GM21737 (cell line): ENCODE measurements around the gene USP9X.
"Not testable (repeated sequence)": the region's sequence is repeated elsewhere in the genome, so short reads cannot be mapped to it uniquely, and the experiment has no call there.

Source experiments
- ATAC-seq: cut with Tn5 transposase; IDR thresholded peaks from one replicate; pipeline ENCODE4 v1.9.1; 2021; ENCODE audit warnings: mild to moderate bottlenecking, moderate library complexity; ENCODE audit not compliant: unreplicated experiment

The USP9X gene

DNA sequence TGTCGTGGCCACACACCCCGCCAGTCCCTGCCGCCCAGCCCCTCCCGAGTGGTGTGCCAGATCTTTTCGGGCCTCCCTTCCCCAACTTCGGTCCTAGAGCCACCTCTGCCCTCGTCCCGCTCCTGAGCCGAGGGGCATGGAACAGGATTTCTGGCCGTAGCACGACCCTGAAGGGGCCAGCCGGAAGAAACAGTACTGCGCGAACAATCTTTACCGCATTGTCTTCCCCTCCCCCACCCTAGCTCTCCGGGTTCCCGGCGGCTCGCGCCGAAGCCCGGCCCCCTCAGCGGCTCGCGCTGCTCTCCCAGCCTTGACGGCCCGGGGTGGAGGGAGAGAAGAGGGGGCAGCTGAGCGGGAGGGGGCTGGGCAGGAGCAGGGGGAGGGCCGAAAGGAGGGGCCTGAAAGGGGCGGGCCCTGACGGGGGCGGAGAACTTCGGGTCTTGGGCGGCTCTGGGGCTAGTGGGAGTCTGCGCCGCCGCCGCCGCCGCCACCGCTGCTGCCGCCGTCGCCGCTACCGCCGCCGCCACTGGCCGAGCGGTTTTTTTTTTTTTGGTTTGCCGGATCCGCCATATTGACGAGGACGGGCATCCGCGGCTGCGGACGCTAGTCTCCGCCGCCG, at the start of gene USP9X:
Gene USP9X, plus strand, starts transcription at position 553 of the 619 bp plus-strand sequence. CDS start 38,184 bp downstream, outside the sequence.
- peak; percentile 55 for ATAC-seq

GRCh38 chrX:41035582-41035981, 49.7 kb upstream of the USP9X start:
- ATAC-seq = no peak

- no peak for ATAC-seq
These were observed 48.4 kb upstream of the USP9X start for GRCh38 chrX:41036668-41037326.

- ATAC-seq = no peak
These were observed 42.0 kb upstream of the USP9X start for GRCh38 chrX:41043196-41043595.

DNA sequence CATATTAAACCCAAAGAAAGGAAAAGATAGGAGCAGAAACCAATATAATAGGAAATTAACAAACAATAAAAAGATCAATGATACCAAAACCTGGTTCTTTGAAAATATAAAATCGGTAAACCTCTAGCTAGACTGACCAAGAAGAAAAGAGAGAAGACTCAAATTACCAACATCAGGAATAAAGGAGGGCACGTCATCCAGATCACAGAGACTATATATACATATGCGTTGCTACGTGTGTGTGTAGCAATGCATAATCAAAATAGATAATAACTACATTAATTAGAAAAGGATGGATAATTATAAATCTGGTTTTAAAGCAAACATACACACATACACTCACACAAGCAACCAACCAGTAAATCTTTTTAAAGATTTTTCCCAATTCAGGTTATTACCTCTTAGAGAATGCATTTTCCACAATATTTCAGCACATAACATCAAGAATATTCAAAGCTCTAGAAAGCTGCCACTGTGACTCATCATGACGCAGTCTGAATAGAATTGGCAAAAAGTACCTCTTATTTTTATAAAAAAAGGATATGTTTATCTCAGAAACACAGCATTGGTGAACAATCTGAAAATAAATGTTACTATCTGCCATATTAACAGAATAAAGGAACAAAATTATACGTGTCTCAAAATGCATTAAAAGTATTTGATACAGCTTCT, 41.4 kb upstream of the USP9X start:
- ATAC-seq = no peak

- no peak for ATAC-seq
These were observed 39.2 kb upstream of the USP9X start for GRCh38 chrX:41045960-41046567.

DNA sequence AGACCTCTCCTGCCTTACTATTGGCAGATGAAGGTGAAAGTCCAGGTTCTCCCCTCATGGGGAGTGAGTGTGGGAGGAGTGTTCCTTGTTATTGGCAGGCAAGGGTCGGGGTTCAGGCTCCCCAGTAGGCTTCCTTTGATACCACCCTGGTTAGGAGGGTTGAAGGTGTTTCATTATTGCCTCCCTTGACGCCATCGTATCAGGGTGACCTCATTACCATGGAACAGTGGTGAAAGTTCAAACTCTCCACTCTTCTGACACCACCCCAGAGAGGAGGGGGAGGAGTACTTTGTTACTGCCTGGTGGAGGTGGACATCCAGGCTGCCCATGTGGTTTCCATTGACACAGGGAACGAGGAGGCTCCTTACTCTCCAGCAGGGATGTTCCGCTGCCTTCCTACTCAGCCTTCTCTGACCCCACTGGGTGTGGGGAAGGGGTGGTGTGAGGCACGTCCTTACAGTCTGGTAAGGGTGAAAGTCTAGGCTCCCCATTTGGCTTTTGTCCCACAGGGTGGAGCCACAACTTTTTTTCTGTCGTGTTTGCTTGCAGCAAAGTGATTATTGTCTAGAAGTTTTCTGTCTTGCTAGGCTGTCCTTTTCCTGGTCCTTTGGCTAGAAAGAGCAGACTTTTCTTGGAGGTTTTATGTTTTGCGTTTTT, 37.2 kb upstream of the USP9X start:
- no peak for ATAC-seq

DNA sequence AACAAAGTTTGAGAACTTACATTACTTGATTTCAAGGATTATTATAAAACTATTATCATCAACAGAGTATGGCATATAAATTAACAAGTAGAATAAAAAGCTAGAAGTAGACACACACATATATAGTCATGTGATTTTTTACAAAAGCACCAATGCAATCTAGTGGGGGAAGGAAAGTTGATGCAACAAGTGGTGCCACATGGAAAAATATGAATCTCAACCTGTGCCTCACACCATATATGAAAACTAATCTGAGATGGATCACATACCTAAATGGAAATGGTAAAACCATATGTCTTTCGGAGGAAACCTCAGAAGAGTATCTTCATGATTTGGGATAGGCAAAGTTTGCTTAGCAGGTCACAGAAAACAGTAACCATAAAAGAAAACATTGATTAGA, 34.9 kb upstream of the USP9X start:
- no peak for ATAC-seq

GRCh38 chrX:41051288-41051687, 34.0 kb upstream of the USP9X start:
- no peak for ATAC-seq

GRCh38 chrX:41055740-41056139, 29.5 kb upstream of the USP9X start:
- no peak for ATAC-seq

GRCh38 chrX:41063276-41063675, 22.0 kb upstream of the USP9X start:
- ATAC-seq = not testable (repeated sequence)

GRCh38 chrX:41064018-41064417, 21.2 kb upstream of the USP9X start:
- no peak for ATAC-seq

DNA sequence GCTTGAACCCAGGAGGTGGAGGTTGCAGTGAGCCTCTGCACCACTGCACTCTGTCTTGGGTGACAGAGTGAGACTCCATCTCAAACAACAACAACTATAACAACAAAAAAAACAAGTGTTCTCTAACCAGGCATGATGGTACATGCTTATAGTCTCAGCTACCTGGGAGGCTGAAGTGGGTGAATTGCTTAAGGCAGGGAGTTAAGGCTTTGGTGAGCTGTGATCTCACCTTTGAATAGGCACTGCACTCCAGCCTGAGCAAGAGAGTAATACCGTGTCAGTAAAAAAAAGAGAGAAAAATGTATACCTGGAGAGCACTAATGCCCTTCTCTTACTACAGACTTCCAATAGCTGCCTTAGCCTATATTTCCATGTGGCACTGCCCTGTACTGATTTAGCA, 18.9 kb upstream of the USP9X start:
- no peak for ATAC-seq

GRCh38 chrX:41066969-41067368, 18.3 kb upstream of the USP9X start:
- no peak for ATAC-seq

DNA sequence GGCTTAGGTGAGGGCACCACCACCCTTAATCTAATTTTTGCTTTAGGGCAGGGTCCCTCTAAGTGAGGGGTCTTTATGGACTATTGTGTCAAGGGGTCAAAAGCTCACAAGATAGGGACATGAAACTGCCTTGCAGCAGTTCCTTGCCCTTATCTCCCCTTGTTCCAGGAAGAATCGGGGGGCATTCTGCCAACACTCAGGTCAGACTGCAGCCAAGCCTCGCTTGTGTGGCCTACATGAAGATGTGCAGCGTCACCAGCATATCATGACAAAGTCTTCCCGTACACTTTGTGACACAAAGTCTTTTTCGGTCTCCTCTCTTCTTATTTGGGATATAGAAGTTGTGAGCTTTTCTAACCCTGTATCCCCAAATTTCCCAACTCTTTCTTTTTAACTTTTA, 17.5 kb upstream of the USP9X start:
- ATAC-seq = no peak

DNA sequence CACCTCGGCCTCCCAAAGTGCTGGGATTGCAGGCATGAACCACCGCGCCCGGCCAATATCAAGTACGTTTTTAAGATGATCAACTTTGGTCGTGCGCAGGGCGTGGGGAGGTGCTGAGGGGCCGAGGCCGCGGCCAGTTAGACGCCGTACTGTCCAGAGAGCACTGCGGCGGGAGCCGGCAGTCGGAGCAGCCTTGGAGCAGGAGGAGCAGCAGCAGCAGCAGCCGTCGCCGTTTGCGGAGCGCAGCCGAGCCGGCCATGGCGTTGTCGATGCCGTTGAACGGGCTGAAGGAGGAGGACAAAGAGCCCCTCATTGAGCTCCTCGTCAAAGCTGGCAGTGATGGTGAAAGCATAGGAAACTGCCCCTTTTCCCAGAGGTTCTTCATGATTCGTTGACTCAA, 8.5 kb upstream of the USP9X start:
- ATAC-seq = no peak

GRCh38 chrX:41081821-41082220, 3.4 kb upstream of the USP9X start:
- ATAC-seq = no peak

DNA sequence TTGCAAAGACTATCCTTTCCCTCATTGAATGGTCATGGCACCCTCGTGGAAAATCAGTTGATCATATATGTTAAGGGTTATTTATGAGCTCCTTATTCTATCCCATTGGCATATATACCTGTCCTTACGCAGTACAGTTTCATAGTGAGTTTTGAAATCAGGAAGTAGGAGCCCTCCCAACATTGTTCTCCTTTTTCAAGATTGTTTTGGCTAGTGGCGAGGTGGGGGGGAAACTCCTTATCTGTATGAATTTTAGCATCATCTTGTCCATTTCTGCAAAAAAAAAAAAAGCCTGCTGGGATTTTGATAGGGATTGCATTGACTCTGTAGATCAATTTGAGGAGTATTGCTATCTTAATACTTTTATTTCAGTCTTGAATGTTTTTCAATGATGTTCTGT, 2.5 kb upstream of the USP9X start:
- ATAC-seq = no peak

GRCh38 chrX:41084044-41084892, 977 bp upstream of the USP9X start:
- peak; percentile 65 for ATAC-seq

- ATAC-seq = peak; percentile 24
These were observed 250 bp downstream of the USP9X start for GRCh38 chrX:41085512-41085877.
